Omental fat pad (tissue), 4 donors: ENCODE results near the gene HSD17B4. TPM values are rescaled to one million over a fixed set of nuclear protein-coding genes. Genes with fewer than 3 reads are reported as not detected.

Experiments
- ATAC-seq: fragments of 150-250 bp; one replicate; pipeline ENCODE4 v1.9.1; 2016; ENCODE audit warnings: mild to moderate bottlenecking, moderate library complexity; ENCODE audit not compliant: low FRiP score
- DNase-seq: peaks from one replicate; pipeline ENCODE4 v3.0.0-alpha.2; 2019; ENCODE audit warnings: low spot score
- total RNA-seq, 4 donors: library from RNA; depleted of rRNA; stranded (reverse); fragments of >200 nt; gene quantifications; one replicate each; pipeline ENCODE4 v1.1.0, GENCODE V29; 2016
- TF ChIP-seq, protein P1 (sequence below), 3 donors: fragments of 450-650 bp; IDR thresholded peaks; one replicate each; pipeline ENCODE4 v1.5.1; 2016 to 2017; ENCODE audit warnings: antibody characterized with exemption in 3 of 3, mild to moderate bottlenecking in 3 of 3, moderate library complexity in 2 of 3

The HSD17B4 gene
- total RNA-seq, 4 donors from 2014 or later, result 159 to 225 (median 220) TPM

- DNase-seq (no peak), ATAC-seq (no peak)
- TF ChIP-seq, protein P1, sequence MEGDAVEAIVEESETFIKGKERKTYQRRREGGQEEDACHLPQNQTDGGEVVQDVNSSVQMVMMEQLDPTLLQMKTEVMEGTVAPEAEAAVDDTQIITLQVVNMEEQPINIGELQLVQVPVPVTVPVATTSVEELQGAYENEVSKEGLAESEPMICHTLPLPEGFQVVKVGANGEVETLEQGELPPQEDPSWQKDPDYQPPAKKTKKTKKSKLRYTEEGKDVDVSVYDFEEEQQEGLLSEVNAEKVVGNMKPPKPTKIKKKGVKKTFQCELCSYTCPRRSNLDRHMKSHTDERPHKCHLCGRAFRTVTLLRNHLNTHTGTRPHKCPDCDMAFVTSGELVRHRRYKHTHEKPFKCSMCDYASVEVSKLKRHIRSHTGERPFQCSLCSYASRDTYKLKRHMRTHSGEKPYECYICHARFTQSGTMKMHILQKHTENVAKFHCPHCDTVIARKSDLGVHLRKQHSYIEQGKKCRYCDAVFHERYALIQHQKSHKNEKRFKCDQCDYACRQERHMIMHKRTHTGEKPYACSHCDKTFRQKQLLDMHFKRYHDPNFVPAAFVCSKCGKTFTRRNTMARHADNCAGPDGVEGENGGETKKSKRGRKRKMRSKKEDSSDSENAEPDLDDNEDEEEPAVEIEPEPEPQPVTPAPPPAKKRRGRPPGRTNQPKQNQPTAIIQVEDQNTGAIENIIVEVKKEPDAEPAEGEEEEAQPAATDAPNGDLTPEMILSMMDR (IDR thresholded peaks at IDR 0.05), result no peak
Measured at GRCh38 chr5:119454171-119454570, 1.9 kb downstream of the HSD17B4 start.

- TF ChIP-seq, protein P1 (IDR thresholded peaks at IDR 0.05), result no peak
- DNase-seq (no peak), ATAC-seq (no peak)
Measured at GRCh38 chr5:119458911-119459632, 6.8 kb downstream of the HSD17B4 start.

GRCh38 chr5:119465640-119466039, 13.3 kb downstream of the HSD17B4 start:
- ATAC-seq (no peak), DNase-seq (no peak)
- TF ChIP-seq, protein P1 (IDR thresholded peaks at IDR 0.05), result no peak

GRCh38 chr5:119468286-119468685, 16.0 kb downstream of the HSD17B4 start:
- ATAC-seq (no peak), DNase-seq (no peak)
- TF ChIP-seq, protein P1 (IDR thresholded peaks at IDR 0.05), result no peak

DNA sequence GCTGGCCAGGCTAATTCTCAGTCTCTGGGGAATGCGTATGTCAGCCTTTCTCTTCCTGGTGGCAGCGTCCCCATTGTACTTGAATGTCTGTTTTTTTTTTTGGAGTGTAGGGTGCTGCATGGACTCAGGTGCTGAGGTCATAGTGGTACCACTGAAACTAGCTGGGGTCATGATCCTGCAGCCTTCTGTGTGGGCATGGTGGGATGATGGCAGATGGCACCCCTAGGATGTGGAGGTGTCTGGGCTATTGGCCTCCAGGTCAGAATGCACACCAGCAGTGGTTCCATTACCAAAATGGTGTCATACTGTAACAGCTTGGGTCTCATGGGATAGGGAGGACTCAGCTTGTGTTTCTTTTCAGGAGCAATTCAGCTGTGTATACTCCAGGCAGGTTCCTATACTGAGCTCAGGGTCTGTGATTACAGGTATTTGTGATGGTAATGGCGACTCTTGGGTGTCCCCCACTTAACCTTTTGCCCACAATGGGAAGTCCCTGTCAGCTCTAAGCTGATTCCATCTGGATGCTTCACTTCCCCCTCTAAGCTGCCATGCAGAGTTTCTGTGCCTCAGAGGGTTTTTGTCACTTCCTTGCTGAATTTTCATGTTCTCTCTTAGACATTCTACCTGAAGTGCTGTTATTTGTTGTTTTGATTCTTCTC, 17.9 kb downstream of the HSD17B4 start:
- DNase-seq, result no peak
- no peak for ATAC-seq
- TF ChIP-seq, protein P1 (IDR thresholded peaks at IDR 0.05), result no peak

- ATAC-seq, result no peak
- no peak for DNase-seq
- TF ChIP-seq, protein P1 (IDR thresholded peaks at IDR 0.05), result no peak
Measured at GRCh38 chr5:119470851-119471451, 18.7 kb downstream of the HSD17B4 start.
